GM19193 (cell line): Measurements from ENCODE around the gene GSPT2.
"Not testable (repeated sequence)": the region's sequence is repeated elsewhere in the genome, so short reads cannot be mapped to it uniquely, and the experiment has no call there.

Experiments
- POLR2A ChIP-seq: IDR thresholded peaks from 4 replicates; pipeline ENCODE4 v1.6.1; 2011; ENCODE audit not compliant: insufficient read depth, insufficient read length; ENCODE audit errors: extremely low read depth

GSPT2 gene

GRCh38 chrX:51743179-51743957 is at the start of gene GSPT2:
GSPT2 (plus strand) TSS chrX:51743442; CDS start chrX:51743627, 185 bp downstream.
- TF ChIP-seq POLR2A = peak; percentile 76

- TF ChIP-seq POLR2A = no peak
Measured at GRCh38 chrX:51694254-51694653, 49.0 kb upstream of the GSPT2 start.

GRCh38 chrX:51697397-51697796 is 45.8 kb upstream of the GSPT2 start:
- no peak for TF ChIP-seq POLR2A

GRCh38 chrX:51710277-51711164 is 32.7 kb upstream of the GSPT2 start, which contains the start of gene CENPVL1:
CENPVL1 (plus strand) TSS chrX:51710512; CDS start chrX:51710512, 0 bp downstream.
- TF ChIP-seq POLR2A = not testable (repeated sequence)

GRCh38 chrX:51728202-51728601 is 15.0 kb upstream of the GSPT2 start:
- TF ChIP-seq POLR2A = no peak

GRCh38 chrX:51737091-51737490 is 6.2 kb upstream of the GSPT2 start:
- TF ChIP-seq POLR2A = no peak

GRCh38 chrX:51742586-51742985 is 656 bp upstream of the GSPT2 start:
- TF ChIP-seq POLR2A = no peak

GRCh38 chrX:51747671-51748070 is 4.4 kb downstream of the GSPT2 start:
- no peak for TF ChIP-seq POLR2A

GRCh38 chrX:51759055-51759839 is 16.0 kb downstream of the GSPT2 start:
- no peak for TF ChIP-seq POLR2A

- no peak for TF ChIP-seq POLR2A
Measured at GRCh38 chrX:51760657-51761056, 17.4 kb downstream of the GSPT2 start.

- no peak for TF ChIP-seq POLR2A
Measured at GRCh38 chrX:51766546-51766945, 23.3 kb downstream of the GSPT2 start.

- no peak for TF ChIP-seq POLR2A
Measured at GRCh38 chrX:51776851-51777250, 33.6 kb downstream of the GSPT2 start.

- no peak for TF ChIP-seq POLR2A
Measured at GRCh38 chrX:51779306-51779705, 36.1 kb downstream of the GSPT2 start.

- TF ChIP-seq POLR2A = no peak
Measured at GRCh38 chrX:51795136-51795535, 51.9 kb downstream of the GSPT2 start.
